ENCODE data around the gene VAX1.

GRCh38 chr10:117159390-117159789, 21.3 kb upstream of the VAX1 start:
- TF ChIP-seq CTCF (IDR thresholded peaks at IDR 0.05; ENCODE audit: low read depth, low read length, poor library complexity, severe bottlenecking): no peak
- no peak for TF ChIP-seq EZH2phosphoT487 (IDR thresholded peaks at IDR 0.05; ENCODE audit: borderline replicate concordance, low read length)

Data from DOHH2 (cell line).